ENCODE results near the gene UNC93A. TPM values are rescaled to one million over a fixed set of nuclear protein-coding genes. Genes with fewer than 3 reads are reported as not detected.

Gene UNC93A
- total RNA-seq, 2 donors from 2014 or later: not detected

DNA sequence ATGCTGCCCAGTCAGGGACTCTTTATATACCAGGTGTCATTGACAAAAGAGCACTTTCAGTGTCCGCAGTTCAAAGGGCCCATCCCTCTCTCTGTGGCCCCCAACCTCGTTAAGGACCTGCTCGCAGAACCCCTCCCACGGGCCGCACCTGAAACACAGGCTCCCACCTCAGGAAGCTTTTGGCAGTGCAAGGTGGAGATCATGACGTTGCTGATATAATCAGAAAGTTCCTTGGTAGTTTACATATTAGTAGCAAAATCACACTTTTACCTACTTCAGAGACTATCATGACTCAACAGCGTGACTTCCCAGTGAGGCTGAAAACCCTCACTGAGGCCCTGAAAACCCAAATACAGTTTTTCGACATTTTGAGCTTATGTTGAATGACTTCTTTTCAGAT, 37.9 kb downstream of the UNC93A start:
- no peak for ATAC-seq (ENCODE audit: insufficient number of reproducible peaks, low FRiP score, low read depth)
- no peak for DNase-seq (ENCODE audit: low spot score)
- Histone ChIP-seq H3K9me3 (no peaks in the 10 kb centered on the region), H3K4me3 (no peak overlapping the region), H3K27me3 (replicated peaks; ENCODE audit: insufficient read depth) (no peaks in the 10 kb centered on the region), H3K36me3 (no peaks in the 10 kb centered on the region), H3K27ac (no peak overlapping the region), H3K4me1 (ENCODE audit: control insufficient read depth in 1 of 2, low read depth in 2 of 2) (no peaks in the 10 kb centered on the region)
- TF ChIP-seq, protein P1, sequence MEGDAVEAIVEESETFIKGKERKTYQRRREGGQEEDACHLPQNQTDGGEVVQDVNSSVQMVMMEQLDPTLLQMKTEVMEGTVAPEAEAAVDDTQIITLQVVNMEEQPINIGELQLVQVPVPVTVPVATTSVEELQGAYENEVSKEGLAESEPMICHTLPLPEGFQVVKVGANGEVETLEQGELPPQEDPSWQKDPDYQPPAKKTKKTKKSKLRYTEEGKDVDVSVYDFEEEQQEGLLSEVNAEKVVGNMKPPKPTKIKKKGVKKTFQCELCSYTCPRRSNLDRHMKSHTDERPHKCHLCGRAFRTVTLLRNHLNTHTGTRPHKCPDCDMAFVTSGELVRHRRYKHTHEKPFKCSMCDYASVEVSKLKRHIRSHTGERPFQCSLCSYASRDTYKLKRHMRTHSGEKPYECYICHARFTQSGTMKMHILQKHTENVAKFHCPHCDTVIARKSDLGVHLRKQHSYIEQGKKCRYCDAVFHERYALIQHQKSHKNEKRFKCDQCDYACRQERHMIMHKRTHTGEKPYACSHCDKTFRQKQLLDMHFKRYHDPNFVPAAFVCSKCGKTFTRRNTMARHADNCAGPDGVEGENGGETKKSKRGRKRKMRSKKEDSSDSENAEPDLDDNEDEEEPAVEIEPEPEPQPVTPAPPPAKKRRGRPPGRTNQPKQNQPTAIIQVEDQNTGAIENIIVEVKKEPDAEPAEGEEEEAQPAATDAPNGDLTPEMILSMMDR (IDR thresholded peaks at IDR 0.05): no peak

DNA sequence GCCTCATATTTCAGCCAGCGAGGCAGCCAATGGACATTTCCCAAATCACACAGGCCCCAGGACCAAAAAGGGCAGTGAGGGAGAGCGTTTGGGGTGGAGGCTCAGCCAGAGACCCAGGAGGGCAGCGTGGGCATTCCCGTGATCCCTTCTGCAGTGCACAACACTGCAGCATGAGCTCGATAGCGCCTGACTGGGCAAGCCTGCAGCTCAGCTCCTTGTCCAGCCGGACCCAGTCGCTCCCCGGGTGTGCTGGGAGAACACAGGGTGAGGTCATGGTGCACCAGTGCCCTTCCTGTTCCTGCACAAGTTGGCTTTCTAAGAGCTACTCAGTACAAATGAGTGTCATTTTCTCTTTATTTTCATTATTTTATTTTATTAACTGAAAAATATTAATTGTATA, 39.6 kb downstream of the UNC93A start:
- H3K9me3 ChIP-seq: no peaks in the 10 kb centered on the region
- H3K27me3 ChIP-seq (replicated peaks; ENCODE audit: insufficient read depth): no peaks in the 10 kb centered on the region
- H3K27ac ChIP-seq: no peak overlapping the region
- H3K4me1 ChIP-seq (ENCODE audit: control insufficient read depth in 1 of 2, low read depth in 2 of 2): no peaks in the 10 kb centered on the region
- TF ChIP-seq, protein P1 (IDR thresholded peaks at IDR 0.05): no peak
- no peak for ATAC-seq (ENCODE audit: insufficient number of reproducible peaks, low FRiP score, low read depth)
- no peak overlapping the region for H3K4me3 ChIP-seq
- H3K36me3 ChIP-seq: no peaks in the 10 kb centered on the region
- DNase-seq (ENCODE audit: low spot score): no peak

DNA sequence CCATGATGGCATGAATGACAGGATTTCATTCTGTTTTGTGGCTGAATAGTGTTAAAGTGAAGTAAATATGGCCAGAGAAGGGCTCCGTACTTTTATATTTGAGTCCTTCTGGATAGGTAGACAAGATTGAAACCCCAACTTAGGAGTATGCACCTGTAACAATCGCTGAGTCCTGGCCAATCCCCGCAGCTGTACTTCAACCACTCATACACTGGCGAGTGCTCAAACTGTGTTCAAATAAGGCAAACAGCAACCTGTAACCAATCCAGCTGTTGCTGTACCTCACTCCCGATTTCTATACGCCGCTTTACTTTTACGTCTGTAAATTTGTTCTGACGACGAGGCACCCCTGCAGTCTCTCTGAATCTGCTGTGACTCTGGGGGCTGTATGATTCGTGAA, 40.5 kb downstream of the UNC93A start:
- H3K27ac ChIP-seq: no peak overlapping the region
- no peaks in the 10 kb centered on the region for H3K27me3 ChIP-seq (replicated peaks; ENCODE audit: insufficient read depth)
- ATAC-seq (ENCODE audit: insufficient number of reproducible peaks, low FRiP score, low read depth) (no peak), DNase-seq (ENCODE audit: low spot score) (no peak)
- H3K36me3 ChIP-seq: no peaks in the 10 kb centered on the region
- no peaks in the 10 kb centered on the region for H3K9me3 ChIP-seq
- H3K4me3 ChIP-seq: no peak overlapping the region
- no peaks in the 10 kb centered on the region for H3K4me1 ChIP-seq (ENCODE audit: control insufficient read depth in 1 of 2, low read depth in 2 of 2)
- TF ChIP-seq, protein P1 (IDR thresholded peaks at IDR 0.05): no peak

DNA sequence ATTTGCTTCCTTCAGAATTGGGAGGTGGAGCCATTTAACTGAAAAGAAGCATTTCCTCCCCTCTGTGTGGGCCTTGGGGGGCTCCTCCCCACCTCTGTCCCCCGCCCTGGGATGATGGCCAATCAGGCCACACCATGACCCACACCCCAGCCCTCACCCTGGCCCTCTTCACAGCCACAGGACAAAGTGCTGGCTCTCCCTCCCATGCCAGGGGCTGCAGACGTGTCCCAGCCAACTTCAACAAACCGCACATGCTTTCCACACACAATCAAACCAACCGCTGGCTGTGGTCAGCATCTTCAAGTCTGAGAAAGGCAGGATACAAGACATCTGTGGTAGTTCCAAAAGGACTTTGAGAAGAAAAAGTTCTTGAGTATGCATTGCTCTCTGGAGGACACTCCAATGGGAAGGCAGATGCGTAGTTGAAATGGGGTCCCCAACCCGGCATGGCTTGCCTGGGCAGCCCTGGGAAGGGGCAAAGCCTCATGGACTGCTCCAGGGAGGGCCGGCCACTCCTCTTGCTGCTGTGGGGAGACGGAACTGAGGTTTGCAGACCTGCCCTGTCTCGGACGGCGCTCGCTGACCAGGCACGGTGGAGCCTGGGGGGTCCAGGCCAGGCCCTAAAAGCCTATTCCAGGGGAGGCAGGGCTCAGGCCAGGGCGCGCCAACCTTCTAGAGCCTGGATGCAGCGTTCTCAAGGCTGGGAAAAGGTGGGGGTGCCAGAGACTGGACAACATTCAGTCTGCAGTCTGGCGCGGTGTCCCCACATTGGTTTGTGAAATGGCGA, 45.9 kb downstream of the UNC93A start:
- Histone ChIP-seq H3K4me1 (ENCODE audit: control insufficient read depth in 1 of 2, low read depth in 2 of 2) (no peaks in the 10 kb centered on the region), H3K27me3 (replicated peaks; ENCODE audit: insufficient read depth) (no peaks in the 10 kb centered on the region), H3K27ac (no peak overlapping the region), H3K4me3 (no peak overlapping the region), H3K36me3 (no peaks in the 10 kb centered on the region), H3K9me3 (no peaks in the 10 kb centered on the region)
- DNase-seq (ENCODE audit: low spot score): no peak
- TF ChIP-seq, protein P1 (IDR thresholded peaks at IDR 0.05): no peak
- ATAC-seq (ENCODE audit: insufficient number of reproducible peaks, low FRiP score, low read depth): no peak

DNA sequence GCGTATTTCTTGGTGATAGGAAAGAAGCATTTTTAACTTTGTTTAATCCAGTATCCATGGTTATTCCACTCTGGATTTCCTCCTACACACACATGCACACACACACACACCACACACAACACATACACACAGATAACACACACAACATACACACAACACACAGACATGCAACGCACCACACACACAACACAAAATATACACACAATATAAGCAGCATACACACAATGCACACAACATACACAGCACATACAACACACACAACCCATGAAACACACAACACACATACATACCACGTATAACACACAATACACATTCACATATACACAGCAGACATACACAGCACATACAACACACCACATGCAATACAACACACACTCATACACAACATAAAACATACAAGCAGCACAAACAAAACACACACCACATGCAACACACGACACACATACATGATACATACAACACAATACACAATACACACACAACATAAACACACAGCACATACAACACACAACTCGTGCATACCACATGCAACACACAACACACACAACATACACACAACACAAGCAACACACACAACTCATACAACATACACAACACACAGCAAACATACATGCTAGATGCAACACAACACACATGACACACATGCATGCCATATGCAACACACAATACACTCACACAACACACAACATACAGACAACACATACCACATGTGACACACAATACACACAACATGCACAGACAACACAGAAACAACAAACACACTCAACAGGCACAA, 46.7 kb downstream of the UNC93A start:
- no peaks in the 10 kb centered on the region for H3K4me1 ChIP-seq (ENCODE audit: control insufficient read depth in 1 of 2, low read depth in 2 of 2)
- ATAC-seq (ENCODE audit: insufficient number of reproducible peaks, low FRiP score, low read depth) (no peak), DNase-seq (ENCODE audit: low spot score) (no peak)
- H3K36me3 ChIP-seq: no peaks in the 10 kb centered on the region
- H3K4me3 ChIP-seq: no peak overlapping the region
- no peak overlapping the region for H3K27ac ChIP-seq
- TF ChIP-seq, protein P1 (IDR thresholded peaks at IDR 0.05): no peak
- H3K9me3 ChIP-seq: no peaks in the 10 kb centered on the region
- no peaks in the 10 kb centered on the region for H3K27me3 ChIP-seq (replicated peaks; ENCODE audit: insufficient read depth)

All from thoracic aorta (tissue), 2 donors.